ENCODE data around the gene TSHZ3.

TSHZ3 gene

DNA sequence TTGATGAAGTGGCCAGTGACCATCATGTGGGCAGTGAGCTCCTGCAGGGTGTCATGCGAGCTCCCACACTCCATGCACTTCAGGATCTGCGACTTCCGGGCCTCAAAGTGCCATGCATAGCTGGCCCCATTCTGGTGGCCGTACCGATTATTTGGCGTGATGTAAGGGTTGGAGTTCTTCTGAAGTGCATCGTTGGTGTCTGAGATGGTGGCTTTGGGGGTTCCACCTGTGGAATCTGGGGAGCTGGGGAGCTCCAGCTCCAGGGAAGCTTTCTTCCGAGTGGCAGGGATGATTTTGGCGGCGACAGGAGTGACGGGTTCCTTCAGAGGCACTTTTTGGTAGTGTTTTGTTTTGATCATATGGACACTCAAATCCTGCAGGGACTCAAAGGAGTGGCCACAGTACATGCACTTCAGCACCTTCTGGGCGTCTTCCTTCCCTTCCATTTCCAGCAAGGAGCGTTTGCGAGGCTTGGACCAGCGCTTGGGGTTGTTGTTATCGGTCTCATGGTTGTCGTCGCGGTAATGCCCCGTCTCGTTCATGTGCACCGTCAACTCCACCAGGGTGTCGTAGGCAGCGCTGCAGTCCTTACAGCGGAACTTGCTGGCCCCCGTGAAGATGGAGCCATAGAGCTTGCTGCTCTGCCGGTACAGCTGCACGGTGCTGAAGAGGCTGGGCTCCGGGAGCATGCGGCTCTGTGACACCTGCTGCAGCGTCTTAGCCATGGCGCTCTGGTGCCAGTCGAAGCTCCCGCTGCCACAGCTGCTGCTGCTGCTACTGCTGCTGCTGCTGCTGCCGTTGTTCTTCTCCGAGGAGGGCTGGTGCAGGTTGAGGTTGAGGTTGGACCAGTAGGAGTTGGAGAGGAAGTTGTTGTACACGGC is 70.4 kb downstream of the TSHZ3 start:
- Histone ChIP-seq H3K4me3 (ENCODE audit: low read length, poor library complexity, severe bottlenecking) (no peak overlapping the region), H3K4me1 (ENCODE audit: insufficient read depth, low read length, poor library complexity, severe bottlenecking) (no peaks in the 10 kb centered on the region), H3K27me3 (ENCODE audit: insufficient read depth, low read length, poor library complexity, severe bottlenecking) (no peaks in the 10 kb centered on the region), H3K9me2 (replicated peaks; ENCODE audit: low read depth, low read length) (no peaks in the 10 kb centered on the region), H3K36me3 (ENCODE audit: insufficient read depth, low read length) (peaks cover 3% of the 10 kb centered on the region; the same call in 1 of the 2 replicates), H4K20me1 (ENCODE audit: insufficient read depth, low read length, poor library complexity, severe bottlenecking) (no peaks in the 10 kb centered on the region), H2AFZ (ENCODE audit: low read length) (no peak overlapping the region), H3K9me3 (ENCODE audit: insufficient read depth, low read depth, low read length) (no peaks in the 10 kb centered on the region), H3K4me2 (ENCODE audit: low read depth, low read length, poor library complexity, severe bottlenecking) (no peak overlapping the region), H3F3A (ENCODE audit: low read depth) (no peaks in the 10 kb centered on the region), H3K9ac (ENCODE audit: low read depth, low read length, poor library complexity, severe bottlenecking) (no peak overlapping the region), H3K79me2 (ENCODE audit: insufficient read depth, low read length) (no peaks in the 10 kb centered on the region)
- TF ChIP-seq EZH2phosphoT487 (IDR thresholded peaks at IDR 0.05; ENCODE audit: borderline replicate concordance): no peak
- TF ChIP-seq, protein P1, sequence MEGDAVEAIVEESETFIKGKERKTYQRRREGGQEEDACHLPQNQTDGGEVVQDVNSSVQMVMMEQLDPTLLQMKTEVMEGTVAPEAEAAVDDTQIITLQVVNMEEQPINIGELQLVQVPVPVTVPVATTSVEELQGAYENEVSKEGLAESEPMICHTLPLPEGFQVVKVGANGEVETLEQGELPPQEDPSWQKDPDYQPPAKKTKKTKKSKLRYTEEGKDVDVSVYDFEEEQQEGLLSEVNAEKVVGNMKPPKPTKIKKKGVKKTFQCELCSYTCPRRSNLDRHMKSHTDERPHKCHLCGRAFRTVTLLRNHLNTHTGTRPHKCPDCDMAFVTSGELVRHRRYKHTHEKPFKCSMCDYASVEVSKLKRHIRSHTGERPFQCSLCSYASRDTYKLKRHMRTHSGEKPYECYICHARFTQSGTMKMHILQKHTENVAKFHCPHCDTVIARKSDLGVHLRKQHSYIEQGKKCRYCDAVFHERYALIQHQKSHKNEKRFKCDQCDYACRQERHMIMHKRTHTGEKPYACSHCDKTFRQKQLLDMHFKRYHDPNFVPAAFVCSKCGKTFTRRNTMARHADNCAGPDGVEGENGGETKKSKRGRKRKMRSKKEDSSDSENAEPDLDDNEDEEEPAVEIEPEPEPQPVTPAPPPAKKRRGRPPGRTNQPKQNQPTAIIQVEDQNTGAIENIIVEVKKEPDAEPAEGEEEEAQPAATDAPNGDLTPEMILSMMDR (conservative IDR thresholded peaks at IDR 0.05; ENCODE audit: low read length): no peak

GRCh38 chr19:31277516-31277915 is 71.7 kb downstream of the TSHZ3 start:
- H3K9me3 ChIP-seq (ENCODE audit: insufficient read depth, low read depth, low read length): no peaks in the 10 kb centered on the region
- H3K9me2 ChIP-seq (replicated peaks; ENCODE audit: low read depth, low read length): no peaks in the 10 kb centered on the region
- H2AFZ ChIP-seq (ENCODE audit: low read length): no peak overlapping the region
- H3K4me2 ChIP-seq (ENCODE audit: low read depth, low read length, poor library complexity, severe bottlenecking): no peak overlapping the region
- no peaks in the 10 kb centered on the region for H4K20me1 ChIP-seq (ENCODE audit: insufficient read depth, low read length, poor library complexity, severe bottlenecking)
- H3K9ac ChIP-seq (ENCODE audit: low read depth, low read length, poor library complexity, severe bottlenecking): no peak overlapping the region
- H3K27me3 ChIP-seq (ENCODE audit: insufficient read depth, low read length, poor library complexity, severe bottlenecking): no peaks in the 10 kb centered on the region
- H3K79me2 ChIP-seq (ENCODE audit: insufficient read depth, low read length): no peaks in the 10 kb centered on the region
- H3K4me3 ChIP-seq (ENCODE audit: low read length, poor library complexity, severe bottlenecking): no peak overlapping the region
- peaks cover 3% of the 10 kb centered on the region; the same call in 1 of the 2 replicates for H3K36me3 ChIP-seq (ENCODE audit: insufficient read depth, low read length)
- no peaks in the 10 kb centered on the region for H3K4me1 ChIP-seq (ENCODE audit: insufficient read depth, low read length, poor library complexity, severe bottlenecking)
- no peak for TF ChIP-seq EZH2phosphoT487 (IDR thresholded peaks at IDR 0.05; ENCODE audit: borderline replicate concordance)
- TF ChIP-seq, protein P1 (conservative IDR thresholded peaks at IDR 0.05; ENCODE audit: low read length): no peak
- no peaks in the 10 kb centered on the region for H3F3A ChIP-seq (ENCODE audit: low read depth)

DNA sequence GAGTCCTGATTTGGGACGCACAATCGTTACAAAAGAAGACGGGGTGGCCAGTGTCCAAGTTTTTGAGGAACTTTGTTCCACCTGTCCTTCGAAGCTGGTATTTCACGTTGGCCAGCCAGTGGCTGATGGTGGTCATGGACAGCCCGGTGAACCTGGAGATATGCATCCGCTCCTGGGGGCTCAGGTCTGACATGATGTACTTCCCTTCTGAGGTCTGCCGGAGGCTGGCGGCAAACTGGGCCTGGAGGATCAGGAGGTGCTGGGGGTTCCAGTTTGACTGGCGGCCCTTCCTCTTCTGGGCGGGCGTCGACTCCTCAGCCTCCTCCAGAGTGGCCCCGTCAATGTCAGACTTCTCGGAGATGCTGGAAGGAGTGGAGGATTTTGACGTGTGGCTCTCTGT is 72.4 kb downstream of the TSHZ3 start:
- no peak overlapping the region for H2AFZ ChIP-seq (ENCODE audit: low read length)
- TF ChIP-seq EZH2phosphoT487 (IDR thresholded peaks at IDR 0.05; ENCODE audit: borderline replicate concordance): no peak
- TF ChIP-seq, protein P1 (conservative IDR thresholded peaks at IDR 0.05; ENCODE audit: low read length): no peak
- H3K4me1 ChIP-seq (ENCODE audit: insufficient read depth, low read length, poor library complexity, severe bottlenecking): no peaks in the 10 kb centered on the region
- H3F3A ChIP-seq (ENCODE audit: low read depth): no peaks in the 10 kb centered on the region
- H3K9ac ChIP-seq (ENCODE audit: low read depth, low read length, poor library complexity, severe bottlenecking): no peak overlapping the region
- no peaks in the 10 kb centered on the region for H3K9me3 ChIP-seq (ENCODE audit: insufficient read depth, low read depth, low read length)
- H3K27me3 ChIP-seq (ENCODE audit: insufficient read depth, low read length, poor library complexity, severe bottlenecking): no peaks in the 10 kb centered on the region
- peaks cover 3% of the 10 kb centered on the region; the same call in 1 of the 2 replicates for H3K36me3 ChIP-seq (ENCODE audit: insufficient read depth, low read length)
- H3K4me2 ChIP-seq (ENCODE audit: low read depth, low read length, poor library complexity, severe bottlenecking): no peak overlapping the region
- no peaks in the 10 kb centered on the region for H3K79me2 ChIP-seq (ENCODE audit: insufficient read depth, low read length)
- no peak overlapping the region for H3K4me3 ChIP-seq (ENCODE audit: low read length, poor library complexity, severe bottlenecking)
- H4K20me1 ChIP-seq (ENCODE audit: insufficient read depth, low read length, poor library complexity, severe bottlenecking): no peaks in the 10 kb centered on the region
- no peaks in the 10 kb centered on the region for H3K9me2 ChIP-seq (replicated peaks; ENCODE audit: low read depth, low read length)

All from Loucy (cell line).